ENCODE measurements around the gene CYP4F3. TPM values are rescaled to one million over a fixed set of nuclear protein-coding genes. Genes with fewer than 3 reads are reported as not detected.

Gene CYP4F3
- total RNA-seq, 1 experiment from 2014 or later: not detected

DNA sequence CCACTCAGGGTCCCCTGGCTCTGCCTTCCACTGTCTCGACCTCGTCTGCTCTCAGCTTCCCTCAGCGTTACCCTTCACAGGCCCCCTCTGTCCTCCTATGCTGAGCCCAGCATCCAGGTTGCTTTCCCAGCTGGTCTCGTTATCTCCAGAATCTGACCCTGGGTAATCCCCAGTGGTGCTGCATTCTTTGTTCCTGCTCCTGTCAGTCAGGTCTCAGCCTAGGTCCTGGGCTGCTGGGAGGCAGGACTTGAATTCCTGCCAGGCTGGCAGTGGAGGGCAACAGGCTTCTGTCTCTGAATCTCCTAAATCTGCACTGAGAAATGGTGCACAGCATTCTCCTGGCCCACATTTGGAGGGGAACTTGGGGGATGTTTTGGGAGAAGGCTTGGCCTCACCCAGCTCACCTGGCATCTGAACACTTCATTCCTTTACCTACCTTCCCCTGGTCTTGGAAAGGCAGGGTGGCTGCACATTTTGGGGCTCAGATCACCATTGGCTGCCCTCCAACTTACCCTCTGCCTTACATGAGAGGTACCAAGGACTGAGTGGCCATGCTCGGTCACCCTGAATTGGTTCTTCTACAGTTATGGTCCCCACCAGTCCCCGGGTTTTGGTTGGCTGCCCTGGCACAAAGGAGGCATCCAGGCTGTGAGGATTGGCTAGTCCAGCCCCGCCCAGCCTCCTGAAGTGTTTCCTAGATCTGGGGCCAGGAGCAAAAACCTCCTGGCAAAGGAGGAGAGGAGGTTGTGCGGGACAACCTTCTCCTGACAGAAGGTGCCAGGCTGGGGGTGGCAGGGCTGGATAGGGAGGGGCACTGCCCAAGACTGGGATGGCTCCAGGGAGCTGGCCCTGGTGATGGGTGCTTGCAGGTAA lies 26.0 kb upstream of the CYP4F3 start, which contains the start of gene CYP4F8:
Gene CYP4F8, plus strand, starts transcription at position 712 of the 873 bp plus-strand sequence. CDS start 399 bp downstream, outside the sequence.
- H2BK120ac ChIP-seq (ENCODE audit: low read depth, low read length, poor library complexity, severe bottlenecking): no peak within 1 kb of the TSS
- Mint-ChIP-seq H3K4me3 (no peak within 1 kb of the TSS; a peak in 1 of 5 replicates), H3K4me1 (no peaks in the 10 kb centered on the region), H3K9me3 (peaks cover 91 to 98% of the 10 kb centered on the region in 2 experiments), H3K27me3 (ENCODE audit: low read depth) (peaks cover 3% of the 10 kb centered on the region; the same call in 1 of the 2 replicates), H3K36me3 (ENCODE audit: insufficient read depth in 1 of 3, low read depth in 3 of 3) (peaks cover 9 to 46% (median 16%) of the 10 kb centered on the region in 3 experiments; a peak in 6 of 7 replicates), H3K27ac (peak within 1 kb of the TSS in 1 of 3 experiments; percentile 59; a peak in 1 of 7 replicates)
- H3K23ac ChIP-seq (ENCODE audit: insufficient read length, low read depth, low read length): no peak within 1 kb of the TSS
- H4K8ac ChIP-seq (replicated peaks; ENCODE audit: insufficient read length, low read depth, low read length): no peak within 1 kb of the TSS
- no peak within 1 kb of the TSS for H4K91ac ChIP-seq (ENCODE audit: insufficient read length, low read depth, low read length)
- H3K9me3 ChIP-seq (ENCODE audit: control insufficient read depth, low read depth, low read length): peaks cover 80% of the 10 kb centered on the region
- H2BK15ac ChIP-seq (ENCODE audit: low read depth, low read length): no peak within 1 kb of the TSS
- no peaks in the 10 kb centered on the region for H3K79me2 ChIP-seq (ENCODE audit: insufficient read depth, low read length)
- H2AK5ac ChIP-seq (ENCODE audit: insufficient read length, low read length): no peak within 1 kb of the TSS
- H2AFZ ChIP-seq (ENCODE audit: low read length): no peak within 1 kb of the TSS
- H2BK20ac ChIP-seq (ENCODE audit: low read depth, low read length, poor library complexity, severe bottlenecking): no peak within 1 kb of the TSS
- no peak within 1 kb of the TSS for H4K5ac ChIP-seq (ENCODE audit: insufficient read length, low read depth, low read length)
- H3K4me2 ChIP-seq (ENCODE audit: insufficient read depth, insufficient read length, low read length): no peak within 1 kb of the TSS
- no peak within 1 kb of the TSS for H2BK12ac ChIP-seq (ENCODE audit: insufficient read length, low read depth, low read length)
- H3K14ac ChIP-seq (ENCODE audit: insufficient read depth, low read length): no peak within 1 kb of the TSS
- no peaks in the 10 kb centered on the region for H3K4me1 ChIP-seq (ENCODE audit: insufficient read depth, low read length)
- no peaks in the 10 kb centered on the region for H3K79me1 ChIP-seq (ENCODE audit: insufficient read depth, low read depth, low read length, poor library complexity, severe bottlenecking)
- no peak within 1 kb of the TSS for H3K56ac ChIP-seq (ENCODE audit: insufficient read length, low read depth, low read length)
- no peaks in the 10 kb centered on the region for H3K23me2 ChIP-seq (ENCODE audit: insufficient read length, low read depth, low read length, poor library complexity, severe bottlenecking)
- no peak within 1 kb of the TSS for H3K18ac ChIP-seq (ENCODE audit: insufficient read length, low read depth, low read length)
- no peak within 1 kb of the TSS for H2BK5ac ChIP-seq (ENCODE audit: insufficient read length, low read length)
- H3T11ph ChIP-seq (ENCODE audit: low read length): no peak within 1 kb of the TSS
- H4K20me1 ChIP-seq (ENCODE audit: control insufficient read depth, insufficient read depth, insufficient read length): no peaks in the 10 kb centered on the region
- TF ChIP-seq, protein P1, sequence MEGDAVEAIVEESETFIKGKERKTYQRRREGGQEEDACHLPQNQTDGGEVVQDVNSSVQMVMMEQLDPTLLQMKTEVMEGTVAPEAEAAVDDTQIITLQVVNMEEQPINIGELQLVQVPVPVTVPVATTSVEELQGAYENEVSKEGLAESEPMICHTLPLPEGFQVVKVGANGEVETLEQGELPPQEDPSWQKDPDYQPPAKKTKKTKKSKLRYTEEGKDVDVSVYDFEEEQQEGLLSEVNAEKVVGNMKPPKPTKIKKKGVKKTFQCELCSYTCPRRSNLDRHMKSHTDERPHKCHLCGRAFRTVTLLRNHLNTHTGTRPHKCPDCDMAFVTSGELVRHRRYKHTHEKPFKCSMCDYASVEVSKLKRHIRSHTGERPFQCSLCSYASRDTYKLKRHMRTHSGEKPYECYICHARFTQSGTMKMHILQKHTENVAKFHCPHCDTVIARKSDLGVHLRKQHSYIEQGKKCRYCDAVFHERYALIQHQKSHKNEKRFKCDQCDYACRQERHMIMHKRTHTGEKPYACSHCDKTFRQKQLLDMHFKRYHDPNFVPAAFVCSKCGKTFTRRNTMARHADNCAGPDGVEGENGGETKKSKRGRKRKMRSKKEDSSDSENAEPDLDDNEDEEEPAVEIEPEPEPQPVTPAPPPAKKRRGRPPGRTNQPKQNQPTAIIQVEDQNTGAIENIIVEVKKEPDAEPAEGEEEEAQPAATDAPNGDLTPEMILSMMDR (conservative IDR thresholded peaks at IDR 0.05): no peak
- no peak for DNase-seq
- H3K27ac ChIP-seq (ENCODE audit: insufficient read length, low read depth, low read length): no peak within 1 kb of the TSS
- no peak within 1 kb of the TSS for H3K9ac ChIP-seq (ENCODE audit: extremely low read depth, insufficient read length, low read length)
- H3K4ac ChIP-seq (ENCODE audit: low read depth, low read length): no peak within 1 kb of the TSS
- no CpG with 5 or more reads among the region's 8 CpGs for WGBS (ENCODE audit: extremely low coverage, insufficient read length, low lambda C conversion rate)
- H3K27me3 ChIP-seq (ENCODE audit: insufficient read depth, low read length): no peaks in the 10 kb centered on the region

Data from H9 (cell line).